Stimulated activated CD4-positive, alpha-beta T cell treated with anti-CD3 and anti-CD28 coated beads, Interleukin-12 subunit alpha, Interleukin-12 subunit beta, amount 100 ng/mL, for 48 hours (primary cell): Measurements from ENCODE around the gene NT5DC1.
A peak's percentile ranks its signal among the peaks of the same experiment; 100 is the strongest.
"Not testable (repeated sequence)": the region's sequence is repeated elsewhere in the genome, so short reads cannot be mapped to it uniquely, and the experiment has no call there.

Source experiments
- DNase-seq, 3 donors: peaks; one replicate each; pipeline ENCODE4 v3.0.0-alpha.2; 2020; ENCODE audit warnings: low read depth in 2 of 3, low spot score in 1 of 3

NT5DC1 gene

GRCh38 chr6:116088946-116089345 lies 11.7 kb upstream of the NT5DC1 start:
- DNase-seq = no peak

- no peak for DNase-seq
These were observed 10.4 kb upstream of the NT5DC1 start for GRCh38 chr6:116090251-116090650.

GRCh38 chr6:116094041-116094440 lies 6.6 kb upstream of the NT5DC1 start:
- DNase-seq = no peak

GRCh38 chr6:116096048-116096759 lies 4.4 kb upstream of the NT5DC1 start:
- DNase-seq = not testable (repeated sequence)

GRCh38 chr6:116096979-116097816 lies 3.5 kb upstream of the NT5DC1 start:
- DNase-seq = no peak

- DNase-seq = no peak
These were observed 1.6 kb upstream of the NT5DC1 start for GRCh38 chr6:116099036-116099435.

GRCh38 chr6:116101302-116101718 lies 657 bp downstream of the NT5DC1 start:
- DNase-seq = peak in 1 of 3 donors; percentile 61

GRCh38 chr6:116101790-116102189 lies 1.1 kb downstream of the NT5DC1 start:
- no peak for DNase-seq

GRCh38 chr6:116102873-116103272 lies 2.2 kb downstream of the NT5DC1 start:
- DNase-seq = no peak

- DNase-seq = no peak
These were observed 4.0 kb downstream of the NT5DC1 start for GRCh38 chr6:116104636-116105035.

- DNase-seq = no peak
These were observed 4.6 kb downstream of the NT5DC1 start for GRCh38 chr6:116105247-116105646.

GRCh38 chr6:116106146-116106545 lies 5.5 kb downstream of the NT5DC1 start:
- no peak for DNase-seq

GRCh38 chr6:116108836-116109235 lies 8.2 kb downstream of the NT5DC1 start:
- DNase-seq = no peak

GRCh38 chr6:116111552-116112528 lies 11.2 kb downstream of the NT5DC1 start:
- peak in 1 of 3 donors; percentile 22 for DNase-seq

GRCh38 chr6:116113386-116113785 lies 12.7 kb downstream of the NT5DC1 start:
- DNase-seq = no peak

- no peak for DNase-seq
These were observed 15.1 kb downstream of the NT5DC1 start for GRCh38 chr6:116115781-116116180.

- DNase-seq = no peak
These were observed 18.0 kb downstream of the NT5DC1 start for GRCh38 chr6:116118608-116119007.

- no peak for DNase-seq
These were observed 19.8 kb downstream of the NT5DC1 start for GRCh38 chr6:116120430-116120829.

GRCh38 chr6:116126032-116126431 lies 25.4 kb downstream of the NT5DC1 start, which contains the start of gene COL10A1:
Gene COL10A1, minus strand, starts transcription at chr6:116126132. Its CDS starts 640 bp downstream, at chr6:116125492.
- no peak for DNase-seq

GRCh38 chr6:116127771-116128493 lies 27.3 kb downstream of the NT5DC1 start:
- DNase-seq = no peak
